Endodermal cell (in vitro differentiated cells): ENCODE results near the gene SLC26A11. TPM values are rescaled to one million over a fixed set of nuclear protein-coding genes. Genes with fewer than 3 reads are reported as not detected.

Source experiments
- DNase-seq: peaks from one replicate; pipeline ENCODE4 v3.0.0-alpha.2; 2017
- H3K27ac ChIP-seq: 2 replicates; pipeline ENCODE4 v1.5.1; 2013; ENCODE audit warnings: mild to moderate bottlenecking, low read depth, low read length, moderate library complexity
- H3K27me3 ChIP-seq: 2 replicates; pipeline ENCODE4 v1.6.1; 2013; ENCODE audit warnings: mild to moderate bottlenecking, low read length, moderate library complexity; ENCODE audit not compliant: insufficient read depth, control insufficient read depth, poor library complexity, severe bottlenecking
- H3K36me3 ChIP-seq: 2 replicates; pipeline ENCODE4 v1.7.0; 2013; ENCODE audit warnings: mild to moderate bottlenecking, low read length, moderate library complexity; ENCODE audit not compliant: control insufficient read depth, insufficient read depth
- H3K4me1 ChIP-seq: one replicate; pipeline ENCODE4 v1.7.0; 2013; ENCODE audit warnings: low read length; ENCODE audit not compliant: control insufficient read depth, insufficient read depth
- H3K4me3 ChIP-seq: 2 replicates; pipeline ENCODE4 v1.5.1; 2013; ENCODE audit warnings: mild to moderate bottlenecking, low read length, moderate library complexity
- H3K9ac ChIP-seq: 2 replicates; pipeline ENCODE4 v1.6.1; 2013; ENCODE audit warnings: mild to moderate bottlenecking, low read length, moderate library complexity; ENCODE audit not compliant: poor library complexity, severe bottlenecking; ENCODE audit errors: extremely low read depth
- H3K9me3 ChIP-seq: 2 replicates; pipeline ENCODE4 v1.6.1; 2013; ENCODE audit warnings: mild to moderate bottlenecking, low read length, moderate library complexity; ENCODE audit not compliant: control insufficient read depth
- H3K27ac Mint-ChIP-seq: 2 replicates; pipeline ENCODE4 v1.8.0; 2020; ENCODE audit warnings: mixed read lengths
- H3K27me3 Mint-ChIP-seq: 2 replicates; pipeline ENCODE4 v1.8.0; 2021; ENCODE audit warnings: mild to moderate bottlenecking, mixed read lengths; ENCODE audit not compliant: insufficient read depth
- H3K36me3 Mint-ChIP-seq: 2 replicates; pipeline ENCODE4 v1.8.0; 2020; ENCODE audit warnings: low read depth, mixed read lengths
- H3K4me1 Mint-ChIP-seq: 2 replicates; pipeline ENCODE4 v1.8.0; 2020; ENCODE audit warnings: mixed read lengths
- H3K4me3 Mint-ChIP-seq: 2 replicates; pipeline ENCODE4 v1.8.0; 2020; ENCODE audit warnings: mild to moderate bottlenecking, moderate library complexity, mixed read lengths
- H3K9me3 Mint-ChIP-seq: 2 replicates; pipeline ENCODE4 v1.8.0; 2020; ENCODE audit warnings: mild to moderate bottlenecking, mixed read lengths
- CTCF ChIP-seq: fragments of 200-600 bp; sonication (generic); conservative IDR thresholded peaks from 2 replicates; pipeline ENCODE4 v1.5.0; 2021; ENCODE audit warnings: antibody characterized with exemption, mild to moderate bottlenecking
- WGBS, 2 experiments: methylation state at CpG; one replicate each; pipeline versions ENCODE4 v1.1.5 to v1.1.7; 2013; ENCODE audit warnings: missing lambda C conversion rate in 2 of 2, mixed read lengths in 1 of 2; ENCODE audit not compliant: insufficient coverage in 1 of 2, insufficient read length in 1 of 2; 5-methylcytosine and 5-hydroxymethylcytosine counted together
- total RNA-seq, 2 donors: library from RNA; stranded (reverse); fragmentation: NEBNext Ultra II Directional in 1 of 2; extraction: Animal tissue kit (Norgen Biotek cat#: 25700) in 1 of 2; gene quantifications; 2 replicates in 1 of 2; 3 replicates in 1 of 2; pipeline ENCODE4 v1.2.1, GENCODE V29; 2021

The SLC26A11 gene
- total RNA-seq, 2 donors from 2014 or later = 43.7 to 48.2 TPM

- H3K27ac ChIP-seq = no peak overlapping the region
- no peak overlapping the region for H3K9ac ChIP-seq
- 96 to 100% methylated on average over 1 to 3 of the region's 6 CpGs for WGBS, 2 experiments
- peaks cover 14% of the 10 kb centered on the region for H3K4me1 ChIP-seq
- no peak overlapping the region for H3K4me3 ChIP-seq
- peaks cover 4% of the 10 kb centered on the region for H3K9me3 Mint-ChIP-seq
- peaks cover 41% of the 10 kb centered on the region for H3K36me3 ChIP-seq
- H3K27me3 Mint-ChIP-seq = no peaks in the 10 kb centered on the region
- H3K4me1 Mint-ChIP-seq = peaks cover 4% of the 10 kb centered on the region
- no peak overlapping the region for H3K27ac Mint-ChIP-seq
- H3K27me3 ChIP-seq = no peaks in the 10 kb centered on the region
- H3K4me3 Mint-ChIP-seq = no peak overlapping the region
- peaks cover 29% of the 10 kb centered on the region for H3K36me3 Mint-ChIP-seq
- DNase-seq = no peak
- no peak for TF ChIP-seq CTCF
- no peaks in the 10 kb centered on the region for H3K9me3 ChIP-seq
These were observed 47.2 kb downstream of the SLC26A11 start for GRCh38 chr17:80267391-80267790.

DNA sequence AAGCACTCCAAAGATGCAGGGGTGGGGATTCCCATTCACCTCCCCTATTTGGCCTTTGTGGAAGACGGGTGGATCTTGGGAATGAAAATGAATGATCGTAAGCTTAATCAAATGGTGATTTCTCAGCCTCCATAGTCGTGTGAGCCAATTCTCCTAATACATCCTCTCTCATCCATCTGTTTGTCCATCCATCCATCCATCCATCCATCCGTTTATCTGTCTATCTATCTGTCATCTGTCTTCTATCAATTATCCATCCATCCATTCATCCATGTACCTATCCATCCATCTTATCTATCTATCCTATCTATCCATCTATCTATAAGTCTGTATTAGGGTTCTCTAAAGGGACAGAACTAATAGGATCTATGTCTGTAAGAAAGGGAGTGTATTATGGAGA lies 48.2 kb downstream of the SLC26A11 start:
- peaks cover 41% of the 10 kb centered on the region for H3K36me3 ChIP-seq
- no peak overlapping the region for H3K27ac ChIP-seq
- H3K4me3 ChIP-seq = no peak overlapping the region
- Mint-ChIP-seq H3K36me3 (peaks cover 35% of the 10 kb centered on the region), H3K4me1 (peaks cover 7% of the 10 kb centered on the region), H3K27me3 (no peaks in the 10 kb centered on the region), H3K27ac (no peak overlapping the region), H3K9me3 (peaks cover 4% of the 10 kb centered on the region), H3K4me3 (no peak overlapping the region)
- no peak for TF ChIP-seq CTCF
- WGBS, 2 experiments = 66 to 75% methylated on average over 3 to 4 of the region's 4 CpGs
- no peak for DNase-seq
- no peaks in the 10 kb centered on the region for H3K9me3 ChIP-seq
- H3K27me3 ChIP-seq = no peaks in the 10 kb centered on the region
- H3K4me1 ChIP-seq = peaks cover 10% of the 10 kb centered on the region
- H3K9ac ChIP-seq = no peak overlapping the region

DNA sequence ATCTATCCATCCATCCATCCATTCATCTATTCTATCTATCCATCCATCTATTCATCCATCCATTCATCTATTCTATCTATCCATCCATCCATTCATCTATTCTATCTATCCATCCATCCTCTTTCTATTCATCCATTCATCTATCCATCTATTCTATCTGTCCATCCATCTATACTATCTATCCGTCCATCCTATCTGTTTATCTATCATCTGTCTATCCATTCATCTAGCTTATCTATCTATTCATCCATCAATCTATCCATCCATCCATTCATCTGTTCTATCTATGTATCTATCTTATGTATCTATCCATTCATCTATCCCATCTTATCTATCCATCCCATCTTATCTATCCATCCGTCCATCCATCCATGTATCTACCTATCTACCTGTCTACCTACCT lies 49.2 kb downstream of the SLC26A11 start:
- H3K36me3 ChIP-seq = peaks cover 41% of the 10 kb centered on the region
- no peak for TF ChIP-seq CTCF
- H3K9me3 ChIP-seq = no peaks in the 10 kb centered on the region
- H3K27ac Mint-ChIP-seq = no peak overlapping the region
- peaks cover 4% of the 10 kb centered on the region for H3K9me3 Mint-ChIP-seq
- H3K4me3 ChIP-seq = no peak overlapping the region
- H3K27ac ChIP-seq = peak overlapping the region; percentile 96
- no peaks in the 10 kb centered on the region for H3K27me3 ChIP-seq
- H3K27me3 Mint-ChIP-seq = no peaks in the 10 kb centered on the region
- no peak overlapping the region for H3K4me3 Mint-ChIP-seq
- WGBS, 2 experiments = 86 to 100% methylated on average over 1 to 2 of the region's 2 CpGs
- peaks cover 42% of the 10 kb centered on the region for H3K36me3 Mint-ChIP-seq
- no peak overlapping the region for H3K9ac ChIP-seq
- H3K4me1 ChIP-seq = peaks cover 10% of the 10 kb centered on the region
- H3K4me1 Mint-ChIP-seq = peaks cover 7% of the 10 kb centered on the region
- DNase-seq = no peak
